GM19397 (cell line): ENCODE results near the gene MCM5.
"Not testable (repeated sequence)": the region's sequence is repeated elsewhere in the genome, so short reads cannot be mapped to it uniquely, and the experiment has no call there.

Source experiments
- ATAC-seq: cut with Tn5 transposase; IDR thresholded peaks from one replicate; pipeline ENCODE4 v1.9.1; 2021; ENCODE audit warnings: mild to moderate bottlenecking, moderate library complexity; ENCODE audit not compliant: unreplicated experiment

MCM5 gene

DNA sequence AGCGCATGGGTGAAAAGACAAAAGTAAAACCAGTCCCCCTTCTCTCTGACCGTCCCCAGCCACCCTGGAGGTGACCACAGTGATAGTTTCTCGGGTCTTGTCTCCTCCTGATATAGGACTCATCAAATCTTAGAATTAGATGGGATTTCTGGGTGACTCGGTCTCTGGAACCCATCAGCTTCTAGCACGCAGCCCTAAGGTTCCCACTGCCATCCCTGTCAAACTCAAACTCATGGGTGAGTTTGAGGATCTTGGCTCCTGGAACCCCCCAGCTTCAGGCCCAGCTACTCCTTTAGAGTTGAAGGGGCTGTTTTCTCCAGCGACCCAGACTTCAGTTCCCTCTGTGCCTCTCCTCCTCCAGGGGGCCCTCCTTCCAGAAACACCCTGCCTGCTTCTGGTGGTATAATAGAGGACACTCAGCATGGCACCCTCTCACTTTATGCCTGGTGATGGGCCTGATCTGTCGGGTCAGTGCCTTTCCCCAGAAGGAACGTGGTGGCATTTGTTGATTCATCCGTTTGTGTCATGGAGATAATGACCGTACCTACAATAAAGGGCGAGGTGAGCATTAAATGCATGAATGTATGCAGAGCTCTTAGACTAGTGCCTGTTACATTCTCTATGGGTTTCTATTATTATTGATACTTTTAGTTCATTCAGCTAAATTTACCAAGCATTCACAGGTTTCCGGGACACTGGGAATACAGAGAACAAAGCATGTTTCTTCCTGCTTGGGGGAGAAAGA is 31.7 kb downstream of the MCM5 start:
- no peak for ATAC-seq

- no peak for ATAC-seq
Observed at GRCh38 chr22:35432228-35432905, 32.4 kb downstream of the MCM5 start.

DNA sequence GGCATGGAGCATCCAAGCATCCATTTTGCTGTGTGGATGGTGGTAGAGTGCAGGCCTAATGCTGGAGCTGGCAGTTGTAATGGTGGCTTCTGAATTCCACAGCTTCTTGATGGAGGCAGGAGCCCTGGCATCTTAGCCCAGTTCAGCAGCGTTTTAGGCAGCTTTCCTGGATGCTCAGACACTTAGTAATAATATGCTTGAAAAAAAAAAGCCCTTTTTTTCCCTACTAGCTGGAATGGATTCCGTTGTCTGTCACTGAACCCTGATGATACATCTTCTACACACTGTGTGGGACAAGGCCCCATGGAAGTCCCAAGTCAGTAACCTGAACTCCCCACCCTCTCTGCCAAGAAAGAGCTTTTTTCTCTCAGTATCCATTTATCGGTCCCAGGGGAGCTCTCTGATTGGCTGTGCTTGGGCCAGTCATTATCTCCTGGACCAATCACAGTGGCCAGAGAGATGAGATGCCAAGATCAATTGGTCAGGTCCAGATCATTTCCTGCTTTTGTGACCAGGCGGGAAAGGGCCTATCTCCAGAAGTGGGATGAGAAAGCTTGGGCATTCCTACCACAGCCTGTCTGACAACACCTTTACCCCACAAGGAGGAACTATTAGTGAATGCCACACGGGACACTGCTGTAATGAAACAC is 34.2 kb downstream of the MCM5 start:
- ATAC-seq, result no peak

DNA sequence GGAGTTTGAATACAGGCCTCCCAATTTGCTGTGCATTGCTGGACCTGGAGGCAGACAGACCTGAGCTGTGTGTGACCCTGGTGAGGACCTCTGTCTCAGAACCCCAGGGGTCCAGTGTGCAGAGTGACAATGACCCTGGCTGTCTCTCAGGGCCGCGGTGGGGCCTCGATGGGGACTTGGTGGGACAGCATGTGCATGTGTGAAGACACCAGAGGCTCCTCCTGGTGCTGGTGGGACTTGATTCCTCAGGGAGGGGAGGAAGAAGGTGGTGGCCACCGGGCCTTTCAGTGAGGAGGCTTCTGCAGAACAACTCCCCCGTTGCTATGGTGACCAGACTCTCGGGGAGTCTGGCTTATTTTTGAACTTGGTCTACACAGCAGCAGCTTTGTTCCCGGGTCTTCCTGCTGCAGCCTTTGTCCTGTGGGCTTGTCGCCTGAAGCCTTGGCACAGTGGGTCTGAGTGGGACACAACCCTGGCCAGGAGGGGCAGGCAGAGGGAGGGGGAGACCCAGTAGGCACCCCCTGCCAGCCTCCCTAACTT is 35.3 kb downstream of the MCM5 start:
- no peak for ATAC-seq

DNA sequence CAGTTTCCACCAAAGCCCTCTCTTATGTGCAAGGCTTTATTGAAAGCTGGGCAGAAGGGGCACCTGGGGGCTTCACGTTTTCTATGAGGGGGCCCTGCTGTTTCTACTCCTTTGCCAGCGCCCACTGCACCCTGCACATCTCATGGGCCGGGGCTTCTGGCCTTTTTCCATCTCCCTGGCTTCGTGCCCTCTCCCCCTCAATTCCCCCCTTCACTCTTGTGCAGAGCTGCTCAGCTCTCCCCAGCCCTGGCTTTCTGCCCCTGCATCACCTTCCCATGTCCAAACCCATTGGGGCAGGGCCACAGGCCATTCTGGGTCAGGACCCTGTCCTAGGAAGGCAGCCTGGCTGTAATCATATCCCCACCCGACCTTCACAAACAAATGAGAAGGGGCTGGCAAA is 36.5 kb downstream of the MCM5 start:
- ATAC-seq, result no peak

DNA sequence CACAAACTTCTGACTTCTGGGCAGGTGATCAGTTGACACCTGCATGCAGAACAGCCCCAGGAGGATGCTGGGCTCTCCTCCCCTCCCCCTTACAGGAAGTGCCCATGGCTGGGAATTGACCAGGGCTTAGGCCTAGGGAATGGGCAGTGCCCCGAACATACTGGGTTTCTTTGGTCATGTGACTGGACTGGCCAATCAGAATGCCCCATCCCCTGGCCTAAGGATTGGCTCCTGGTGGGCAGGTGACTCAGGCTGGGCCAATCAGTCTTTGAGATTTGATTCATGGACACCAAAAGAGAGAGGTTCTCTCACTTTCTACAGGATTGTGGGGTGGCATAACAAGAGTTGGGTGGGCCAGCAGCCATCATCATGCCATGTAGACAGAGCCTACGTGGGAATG is 37.1 kb downstream of the MCM5 start:
- ATAC-seq, result no peak

DNA sequence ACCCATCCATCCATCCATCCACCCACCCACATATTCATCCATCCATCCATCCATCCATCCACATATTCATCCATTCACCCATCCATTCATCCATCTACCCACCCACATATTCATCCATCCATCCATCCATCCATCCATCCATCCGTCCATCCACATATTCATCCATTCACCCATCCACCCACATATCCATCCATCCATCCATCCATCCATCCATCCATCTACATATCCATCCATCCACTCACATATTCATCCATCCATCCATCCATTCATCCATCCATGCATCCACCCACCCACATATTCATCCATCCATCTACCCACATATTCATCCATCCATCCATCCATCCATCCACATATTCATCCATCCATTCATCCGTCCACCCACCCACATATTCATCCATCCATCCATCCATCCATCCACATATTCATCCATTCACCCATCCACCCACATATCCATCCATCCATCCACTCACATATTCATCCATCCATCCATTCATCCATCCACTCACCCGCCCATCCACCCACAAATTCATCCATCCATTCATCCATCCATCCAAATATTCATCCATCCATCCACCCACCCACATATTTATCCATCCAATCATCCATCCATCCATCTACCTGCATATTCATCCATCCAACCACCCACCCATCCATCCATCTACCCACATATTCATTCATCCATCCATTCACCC is 38.9 kb downstream of the MCM5 start:
- not testable (repeated sequence) for ATAC-seq

DNA sequence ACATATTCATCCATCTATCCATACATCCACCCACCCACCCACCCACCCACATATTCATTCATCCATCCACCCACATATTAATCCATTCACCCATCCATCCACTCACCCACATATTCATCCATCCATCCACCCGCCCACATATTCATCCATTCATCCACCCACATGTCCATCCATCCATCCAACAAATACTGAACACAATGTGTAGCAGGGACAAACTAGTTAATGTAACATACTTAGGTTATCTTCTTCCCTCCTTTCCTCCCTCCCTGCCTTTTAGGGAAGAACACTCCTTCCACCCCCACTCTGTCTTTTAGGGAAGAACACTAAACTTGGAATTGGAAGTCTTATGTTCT is 39.4 kb downstream of the MCM5 start:
- ATAC-seq, result no peak

GRCh38 chr22:35440129-35440528 is 40.2 kb downstream of the MCM5 start:
- ATAC-seq, result no peak

- ATAC-seq, result no peak
Observed at GRCh38 chr22:35441489-35442100, 41.7 kb downstream of the MCM5 start.

GRCh38 chr22:35442471-35442870 is 42.5 kb downstream of the MCM5 start:
- no peak for ATAC-seq

GRCh38 chr22:35443338-35443737 is 43.4 kb downstream of the MCM5 start:
- no peak for ATAC-seq

GRCh38 chr22:35443790-35444684 is 44.1 kb downstream of the MCM5 start:
- no peak for ATAC-seq

- ATAC-seq, result no peak
Observed at GRCh38 chr22:35444685-35445399, 44.9 kb downstream of the MCM5 start.

GRCh38 chr22:35445933-35446332 is 46.0 kb downstream of the MCM5 start:
- no peak for ATAC-seq

DNA sequence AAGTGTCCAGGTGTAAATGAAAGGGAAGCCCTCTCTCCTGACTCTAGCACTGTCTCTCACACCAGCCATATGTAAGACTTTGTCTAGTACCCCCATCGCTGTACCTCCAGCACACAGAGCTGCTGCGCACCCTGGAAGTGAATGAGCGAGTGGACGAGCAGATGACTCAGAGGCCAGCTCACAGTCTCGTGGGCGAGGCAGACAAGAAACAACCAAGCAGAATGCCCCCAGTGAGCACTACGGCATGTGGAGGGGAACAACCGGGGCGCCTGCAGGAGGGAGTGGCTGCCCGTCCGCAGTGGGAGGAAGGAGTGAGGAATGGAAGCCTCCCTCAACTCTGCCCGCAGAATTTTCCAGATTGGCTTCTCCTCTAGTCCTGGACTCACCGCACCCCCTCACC is 46.4 kb downstream of the MCM5 start:
- ATAC-seq, result no peak

GRCh38 chr22:35448523-35448922 is 48.6 kb downstream of the MCM5 start:
- no peak for ATAC-seq

DNA sequence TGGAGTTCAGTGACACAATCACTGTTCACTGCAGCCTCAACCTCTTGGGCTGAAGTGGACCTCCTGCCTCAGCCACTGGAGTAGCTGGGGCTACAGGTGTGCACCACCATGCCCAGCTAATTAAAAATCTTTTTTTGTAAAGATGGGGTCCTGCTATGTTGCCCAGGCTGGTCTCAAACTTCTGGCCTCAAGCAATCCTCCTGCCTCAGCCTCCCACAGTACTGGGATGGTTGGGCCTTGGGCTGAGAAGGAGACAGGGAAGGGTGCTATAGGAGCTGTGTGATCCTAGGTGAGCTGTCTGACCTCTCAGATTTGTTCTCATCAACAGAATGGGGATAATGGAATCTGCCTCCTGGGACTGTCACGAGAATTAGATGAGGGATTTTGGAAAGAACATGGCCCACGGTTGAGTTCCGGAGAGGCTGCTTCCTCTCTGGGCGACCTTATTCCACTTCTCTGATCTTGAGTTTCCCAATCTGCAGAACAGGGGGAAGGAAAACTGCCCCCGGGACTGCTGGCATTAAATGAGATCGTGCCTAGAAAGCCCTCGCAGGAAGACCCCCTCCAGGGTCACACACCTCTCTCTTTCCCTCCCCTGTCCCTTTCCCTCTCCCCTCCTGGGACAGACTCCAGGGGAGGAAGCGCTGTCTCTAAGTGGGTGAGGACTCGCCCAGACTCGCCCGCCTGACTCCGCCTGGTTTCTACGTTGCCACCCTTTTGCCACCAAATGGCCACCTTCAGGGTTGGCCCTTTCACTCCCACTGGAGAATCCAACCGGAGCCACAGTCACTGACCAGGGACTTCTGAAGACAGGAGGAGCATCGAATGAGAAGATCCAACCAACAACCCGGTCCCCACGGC is 50.1 kb downstream of the MCM5 start:
- no peak for ATAC-seq
